Smooth muscle cell (in vitro differentiated cells): ENCODE data around the gene INVS. TPM values are rescaled to one million over a fixed set of nuclear protein-coding genes. Genes with fewer than 3 reads are reported as not detected.

Experiments
- DNase-seq: peaks from one replicate; lab custom pipeline; 2025; ENCODE audit not compliant: unreplicated experiment; lab: John Stamatoyannopoulos, UW
- H2AFZ ChIP-seq: fragments of 200-600 bp; sonication (generic); 2 replicates; pipeline ENCODE4 v1.6.0; 2016; ENCODE audit warnings: antibody characterized with exemption, low read depth, mild to moderate bottlenecking
- H3F3A ChIP-seq: fragments of 200-600 bp; sonication (generic); 2 replicates; pipeline ENCODE4 v1.6.0; 2017; ENCODE audit warnings: antibody characterized with exemption, low read depth
- H3K27ac ChIP-seq: fragments of 200-600 bp; sonication (generic); 2 replicates; pipeline ENCODE4 v1.5.1; 2016; ENCODE audit warnings: low read depth, mild to moderate bottlenecking
- H3K27me3 ChIP-seq: fragments of 200-600 bp; sonication (generic); 2 replicates; pipeline ENCODE4 v1.6.1; 2016; ENCODE audit warnings: low read depth, mild to moderate bottlenecking
- H3K36me3 ChIP-seq: fragments of 200-600 bp; sonication (generic); 2 replicates; pipeline ENCODE4 v1.5.1; 2016; ENCODE audit warnings: low read depth
- H3K4me1 ChIP-seq: fragments of 200-600 bp; sonication (generic); 2 replicates; pipeline ENCODE4 v1.5.1; 2016; ENCODE audit warnings: low read depth
- H3K4me2 ChIP-seq: fragments of 200-600 bp; sonication (generic); 2 replicates; pipeline ENCODE4 v1.6.0; 2016; ENCODE audit warnings: mild to moderate bottlenecking
- H3K4me3 ChIP-seq: fragments of 200-600 bp; sonication (generic); 2 replicates; pipeline ENCODE4 v1.5.1; 2016; ENCODE audit warnings: mild to moderate bottlenecking
- H3K79me2 ChIP-seq: fragments of 200-600 bp; sonication (generic); 2 replicates; pipeline ENCODE4 v1.6.0; 2016; ENCODE audit warnings: low read depth, mild to moderate bottlenecking
- H3K9ac ChIP-seq: fragments of 200-600 bp; sonication (generic); 2 replicates; pipeline ENCODE4 v1.6.0; 2016; ENCODE audit warnings: low read depth
- H3K9me3 ChIP-seq: fragments of 200-600 bp; sonication (generic); replicated peaks from 2 replicates; pipeline ENCODE4 v1.5.1; 2016; ENCODE audit warnings: low read depth
- H4K20me1 ChIP-seq: fragments of 200-600 bp; sonication (generic); 2 replicates; pipeline ENCODE4 v1.6.0; 2016; ENCODE audit warnings: low read depth
- CTCF ChIP-seq: fragments of 200-600 bp; sonication (generic); IDR thresholded peaks from 2 replicates; pipeline ENCODE4 v1.5.1; 2017; ENCODE audit warnings: borderline replicate concordance, mild to moderate bottlenecking, antibody characterized with exemption; ENCODE audit not compliant: insufficient read depth, poor library complexity, severe bottlenecking
- WGBS: methylation state at CpG from one replicate; pipeline ENCODE4 v1.1.7; 2016; ENCODE audit warnings: low lambda C conversion rate; 5-methylcytosine and 5-hydroxymethylcytosine counted together
- polyA plus RNA-seq: library from polyadenylated mRNA; unstranded; fragments of >200 nt; fragmentation: Nextera tagmentation; extraction: Ambion mirVana; gene quantifications from 2 replicates; pipeline ENCODE4 v1.2.1, GENCODE V29; 2016
- total RNA-seq: library from RNA; depleted of rRNA; stranded (reverse); fragments of >200 nt; gene quantifications from 2 replicates; pipeline ENCODE4 v1.2.3, GENCODE V29; 2014

INVS gene
- total and polyA plus RNA-seq, 2 experiments from 2014 or later = 8.1 to 16.0 TPM

- 100% methylated on average over 1 of the region's 1 CpG for WGBS
Observed at GRCh38 chr9:100306283-100306682, 207.2 kb downstream of the INVS start.

GRCh38 chr9:100307080-100307479, 208.0 kb downstream of the INVS start:
- H3K4me3 ChIP-seq = no peak overlapping the region
- H3K79me2 ChIP-seq = peaks cover 20% of the 10 kb centered on the region
- no peaks in the 10 kb centered on the region for H3F3A ChIP-seq
- H3K9ac ChIP-seq = no peak overlapping the region
- WGBS = 96% methylated on average over 2 of the region's 2 CpGs
- H3K9me3 ChIP-seq = no peaks in the 10 kb centered on the region
- TF ChIP-seq CTCF = no peak
- no peak overlapping the region for H3K4me2 ChIP-seq
- H3K4me1 ChIP-seq = no peaks in the 10 kb centered on the region
- no peaks in the 10 kb centered on the region for H3K27me3 ChIP-seq
- peaks cover 16% of the 10 kb centered on the region for H4K20me1 ChIP-seq
- no peak for DNase-seq
- peaks cover 9% of the 10 kb centered on the region for H3K36me3 ChIP-seq
- no peak overlapping the region for H3K27ac ChIP-seq
- H2AFZ ChIP-seq = no peak overlapping the region

More at GRCh38 chr9:100306283-100306682, 207.2 kb downstream of the INVS start:
- Histone ChIP-seq H3K27me3 (no peaks in the 10 kb centered on the region), H3K4me2 (no peak overlapping the region), H3K9me3 (no peaks in the 10 kb centered on the region), H3K9ac (no peak overlapping the region), H3F3A (no peaks in the 10 kb centered on the region), H3K79me2 (peaks cover 18% of the 10 kb centered on the region), H4K20me1 (peaks cover 14% of the 10 kb centered on the region), H2AFZ (no peak overlapping the region), H3K4me3 (no peak overlapping the region), H3K36me3 (peaks cover 9% of the 10 kb centered on the region), H3K4me1 (no peaks in the 10 kb centered on the region), H3K27ac (no peak overlapping the region)
- no peak for DNase-seq
- TF ChIP-seq CTCF = no peak

- TF ChIP-seq CTCF = no peak
- H3K27ac ChIP-seq = no peak overlapping the region
- no peak for DNase-seq
Observed at GRCh38 chr9:100308965-100309564, 210.0 kb downstream of the INVS start.

GRCh38 chr9:100309992-100310391, 210.9 kb downstream of the INVS start:
- Histone ChIP-seq H3K27ac (no peak overlapping the region), H3K4me3 (no peak overlapping the region), H2AFZ (no peak overlapping the region), H4K20me1 (peaks cover 6% of the 10 kb centered on the region), H3K4me2 (no peak overlapping the region), H3K9ac (no peak overlapping the region), H3K4me1 (no peaks in the 10 kb centered on the region), H3K9me3 (no peaks in the 10 kb centered on the region), H3K27me3 (no peaks in the 10 kb centered on the region), H3F3A (no peaks in the 10 kb centered on the region), H3K36me3 (peaks cover 9% of the 10 kb centered on the region), H3K79me2 (peaks cover 30% of the 10 kb centered on the region)
- no peak for TF ChIP-seq CTCF
- WGBS = 94% methylated on average over 2 of the region's 2 CpGs
- no peak for DNase-seq

More at GRCh38 chr9:100308965-100309564, 210.0 kb downstream of the INVS start:
- Histone ChIP-seq H4K20me1 (peaks cover 11% of the 10 kb centered on the region), H3K4me1 (no peaks in the 10 kb centered on the region), H3K27me3 (no peaks in the 10 kb centered on the region), H3K4me2 (no peak overlapping the region), H2AFZ (no peak overlapping the region), H3K9ac (no peak overlapping the region), H3K79me2 (peaks cover 29% of the 10 kb centered on the region), H3K9me3 (no peaks in the 10 kb centered on the region), H3K4me3 (no peak overlapping the region), H3K36me3 (peaks cover 9% of the 10 kb centered on the region), H3F3A (no peaks in the 10 kb centered on the region)
- WGBS = 100% methylated on average over 1 of the region's 1 CpG
